Muscle of leg (tissue), 11 donors: Measurements from ENCODE around the gene ARHGAP8. TPM values are rescaled to one million over a fixed set of nuclear protein-coding genes. Genes with fewer than 3 reads are reported as not detected.

Experiments
- DNase-seq: peaks from one replicate; pipeline ENCODE4 v3.0.0; 2013
- H3K27ac ChIP-seq: one replicate; pipeline ENCODE4 v1.5.1; 2013; ENCODE audit warnings: mild to moderate bottlenecking, low read length, control low read depth
- H3K27me3 ChIP-seq: one replicate; pipeline ENCODE4 v1.6.1; 2013; ENCODE audit warnings: low read length; ENCODE audit not compliant: control insufficient read depth, insufficient read depth
- H3K36me3 ChIP-seq: one replicate; pipeline ENCODE4 v1.6.1; 2013; ENCODE audit warnings: low read length; ENCODE audit not compliant: control insufficient read depth, insufficient read depth
- H3K4me1 ChIP-seq: one replicate; pipeline ENCODE4 v1.6.1; 2013; ENCODE audit warnings: low read length; ENCODE audit not compliant: control insufficient read depth, insufficient read depth
- H3K4me3 ChIP-seq: one replicate; pipeline ENCODE4 v1.5.1; 2013; ENCODE audit warnings: low read length, control low read depth
- H3K9me3 ChIP-seq: replicated peaks from 2 replicates; pipeline ENCODE4 v1.6.1; 2013; ENCODE audit warnings: low read depth, low read length; ENCODE audit not compliant: control insufficient read depth
- WGBS: methylation state at CpG from one replicate; pipeline ENCODE4 v1.1.5; 2013; ENCODE audit warnings: missing lambda C conversion rate; ENCODE audit not compliant: insufficient coverage; 5-methylcytosine and 5-hydroxymethylcytosine counted together
- polyA plus RNA-seq, 8 donors: library from polyadenylated mRNA; unstranded; fragments of 120-200 nt; gene quantifications; one replicate each; pipeline versions ENCODE4 v1.2.1 to v1.2.3, GENCODE V29; 2013; ENCODE audit warnings: inconsistent platforms in 1 of 8, low replicate concordance in 1 of 8; ENCODE audit not compliant: insufficient read length in 8 of 8, insufficient read depth in 1 of 8
- total RNA-seq: library from RNA; stranded (reverse); fragments of 120-200 nt; gene quantifications from one replicate; pipeline ENCODE4 v1.2.4, GENCODE V29; 2013

ARHGAP8 gene
- total and polyA plus RNA-seq, 9 donors, result 0.76 to 2.8 (median 1.1) TPM

DNA sequence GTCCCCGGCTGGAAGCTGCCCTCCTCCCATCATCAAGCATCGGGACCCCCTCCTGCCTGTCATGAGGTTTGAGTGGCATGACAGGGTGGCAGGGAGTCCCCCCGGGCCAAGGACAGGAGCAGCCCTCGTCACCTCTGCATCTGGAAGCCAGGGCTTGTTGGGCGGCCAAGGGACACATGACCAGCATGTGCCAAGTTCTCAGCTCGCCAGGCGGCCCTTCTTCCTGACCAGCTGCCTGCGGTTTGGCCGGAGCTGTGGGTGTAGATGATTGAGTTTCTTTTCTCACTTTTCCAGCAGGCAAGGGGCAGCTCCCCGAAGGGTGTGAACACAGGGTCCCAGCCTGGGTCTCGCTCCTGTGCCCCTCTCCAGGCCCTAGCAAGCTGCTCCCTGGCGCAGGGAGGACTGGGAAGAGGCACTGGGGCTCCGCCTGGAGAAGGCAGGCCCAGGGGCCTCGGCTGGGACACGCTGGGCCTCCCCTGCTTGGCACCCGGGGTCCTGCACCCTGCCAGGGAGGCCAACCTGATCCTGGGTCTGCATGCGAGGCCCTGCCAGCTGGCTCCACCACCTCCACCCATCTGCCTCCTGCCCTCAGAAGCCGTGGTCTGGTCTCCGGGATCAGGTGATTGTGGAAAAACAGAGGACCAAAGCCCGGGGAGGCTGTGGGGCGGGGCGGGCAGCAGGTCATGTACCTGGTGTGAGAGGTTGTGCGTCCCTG, 13.4 kb downstream of the ARHGAP8 start:
- Histone ChIP-seq H3K4me1 (peaks cover 12% of the 10 kb centered on the region), H3K9me3 (no peaks in the 10 kb centered on the region), H3K27me3 (peaks cover 9% of the 10 kb centered on the region), H3K27ac (no peak overlapping the region), H3K4me3 (no peak overlapping the region), H3K36me3 (no peaks in the 10 kb centered on the region)
- DNase-seq, result no peak
- 74% methylated on average over 10 of the region's 23 CpGs for WGBS

DNA sequence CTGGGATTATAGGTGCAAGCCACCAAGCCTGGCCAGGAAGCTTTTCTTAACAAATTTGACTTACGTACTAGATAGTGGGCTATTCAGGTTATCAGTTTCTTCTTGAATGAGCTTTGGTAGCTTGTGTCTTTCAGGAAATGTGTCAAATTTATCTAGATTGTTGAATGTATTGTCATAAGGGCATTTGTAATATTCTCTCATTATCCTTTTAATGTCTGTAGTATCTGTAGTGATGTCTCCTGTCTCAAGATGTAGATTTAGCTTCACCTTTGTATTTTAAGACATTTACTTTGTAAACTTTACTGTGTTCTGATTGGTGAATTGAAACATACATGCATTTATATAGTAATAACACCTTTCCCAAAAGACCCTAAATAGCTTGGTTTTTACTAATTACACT, 20.7 kb downstream of the ARHGAP8 start:
- peaks cover 3% of the 10 kb centered on the region for H3K4me1 ChIP-seq
- WGBS, result no CpG with 5 or more reads among the region's 1 CpG
- no peak overlapping the region for H3K27ac ChIP-seq
- DNase-seq, result no peak
- no peak overlapping the region for H3K4me3 ChIP-seq
- no peaks in the 10 kb centered on the region for H3K36me3 ChIP-seq
- H3K27me3 ChIP-seq, result no peaks in the 10 kb centered on the region
- H3K9me3 ChIP-seq, result peaks cover 19% of the 10 kb centered on the region

DNA sequence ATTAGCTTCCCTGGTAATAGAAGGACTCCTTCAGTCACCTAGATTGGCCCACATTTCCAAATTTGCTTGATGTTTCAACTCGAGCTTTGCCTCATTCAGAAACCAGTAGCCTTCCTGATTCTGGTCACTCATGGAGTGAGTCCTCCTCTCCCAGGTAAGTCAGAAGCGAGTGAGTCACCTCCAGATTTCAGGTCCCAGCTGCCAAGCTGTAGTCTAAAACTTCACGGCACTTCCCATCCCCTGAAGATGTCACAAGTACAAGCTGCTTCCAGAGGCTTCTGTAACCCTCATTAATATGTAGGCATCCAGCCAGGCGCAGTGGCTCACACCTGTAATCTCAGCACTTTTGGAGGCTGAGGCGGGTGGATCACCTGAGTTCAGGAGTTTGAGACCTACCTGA, 23.5 kb downstream of the ARHGAP8 start:
- no peaks in the 10 kb centered on the region for H3K27me3 ChIP-seq
- DNase-seq, result no peak
- H3K9me3 ChIP-seq, result peaks cover 19% of the 10 kb centered on the region
- H3K4me3 ChIP-seq, result no peak overlapping the region
- 93% methylated on average over 5 of the region's 5 CpGs for WGBS
- no peak overlapping the region for H3K27ac ChIP-seq
- H3K36me3 ChIP-seq, result no peaks in the 10 kb centered on the region
- H3K4me1 ChIP-seq, result peaks cover 3% of the 10 kb centered on the region

DNA sequence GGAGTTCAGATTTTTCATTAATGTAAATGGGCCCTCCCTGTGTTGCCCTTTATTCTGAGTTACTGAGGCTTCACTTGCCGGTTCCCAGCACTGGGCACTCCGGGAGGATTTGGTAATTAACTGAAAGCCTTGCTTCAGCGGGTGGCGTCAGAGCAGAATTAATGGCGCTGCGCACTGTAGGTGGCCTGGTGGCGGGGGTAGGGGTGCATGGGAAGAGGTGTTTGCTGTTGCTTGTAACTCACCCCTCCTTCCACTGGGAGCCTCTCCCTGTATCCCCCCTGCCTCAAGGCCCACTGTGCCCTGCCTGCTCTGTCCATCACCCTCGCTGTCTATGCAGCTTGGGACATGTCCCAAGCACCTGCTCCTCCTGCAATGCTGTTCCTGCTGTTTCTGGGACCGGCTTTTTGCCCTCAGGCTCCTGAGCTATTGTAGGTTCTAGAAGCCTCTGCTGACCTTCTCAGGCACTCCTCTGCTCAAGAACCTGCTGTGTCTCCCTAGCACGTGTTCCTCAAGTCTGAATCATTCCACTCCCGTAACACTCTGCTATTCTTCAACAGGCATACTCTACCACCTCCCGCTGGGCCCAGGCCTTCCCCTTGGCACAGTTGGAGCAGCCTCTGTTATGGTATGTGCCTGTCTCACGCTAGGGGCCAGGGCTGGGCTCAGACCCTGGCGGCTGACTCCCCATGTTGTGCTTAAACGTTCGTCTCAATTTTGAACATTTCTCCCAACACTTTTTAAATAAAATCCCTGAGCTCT, 24.4 kb downstream of the ARHGAP8 start:
- peaks cover 19% of the 10 kb centered on the region for H3K9me3 ChIP-seq
- H3K27ac ChIP-seq, result no peak overlapping the region
- H3K27me3 ChIP-seq, result no peaks in the 10 kb centered on the region
- no peaks in the 10 kb centered on the region for H3K36me3 ChIP-seq
- WGBS, result 65% methylated on average over 9 of the region's 16 CpGs
- no peak for DNase-seq
- H3K4me1 ChIP-seq, result peaks cover 3% of the 10 kb centered on the region
- no peak overlapping the region for H3K4me3 ChIP-seq

DNA sequence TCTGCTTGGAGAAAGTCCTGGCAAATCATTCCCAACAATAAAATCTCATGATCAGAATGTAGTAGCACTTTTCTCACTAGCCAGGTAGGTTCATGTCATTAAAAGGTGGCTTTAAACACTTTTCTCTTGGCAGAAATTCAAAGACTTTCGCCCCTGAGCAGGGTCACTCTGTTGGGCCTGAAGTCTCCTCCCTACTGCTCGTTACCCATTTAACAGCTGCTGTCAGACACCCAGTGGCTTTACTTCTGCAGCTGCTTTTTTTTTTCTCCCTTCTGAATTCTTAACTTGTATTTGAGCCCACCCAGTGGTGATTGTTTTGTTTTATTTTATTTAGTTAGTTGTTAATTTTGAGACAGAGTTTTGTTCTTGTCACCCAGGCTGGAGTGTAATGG, 25.0 kb downstream of the ARHGAP8 start:
- Histone ChIP-seq H3K4me3 (no peak overlapping the region), H3K27me3 (no peaks in the 10 kb centered on the region), H3K27ac (no peak overlapping the region), H3K36me3 (no peaks in the 10 kb centered on the region), H3K4me1 (peaks cover 3% of the 10 kb centered on the region), H3K9me3 (peaks cover 17% of the 10 kb centered on the region)
- DNase-seq, result no peak
- 88% methylated on average over 1 of the region's 2 CpGs for WGBS

DNA sequence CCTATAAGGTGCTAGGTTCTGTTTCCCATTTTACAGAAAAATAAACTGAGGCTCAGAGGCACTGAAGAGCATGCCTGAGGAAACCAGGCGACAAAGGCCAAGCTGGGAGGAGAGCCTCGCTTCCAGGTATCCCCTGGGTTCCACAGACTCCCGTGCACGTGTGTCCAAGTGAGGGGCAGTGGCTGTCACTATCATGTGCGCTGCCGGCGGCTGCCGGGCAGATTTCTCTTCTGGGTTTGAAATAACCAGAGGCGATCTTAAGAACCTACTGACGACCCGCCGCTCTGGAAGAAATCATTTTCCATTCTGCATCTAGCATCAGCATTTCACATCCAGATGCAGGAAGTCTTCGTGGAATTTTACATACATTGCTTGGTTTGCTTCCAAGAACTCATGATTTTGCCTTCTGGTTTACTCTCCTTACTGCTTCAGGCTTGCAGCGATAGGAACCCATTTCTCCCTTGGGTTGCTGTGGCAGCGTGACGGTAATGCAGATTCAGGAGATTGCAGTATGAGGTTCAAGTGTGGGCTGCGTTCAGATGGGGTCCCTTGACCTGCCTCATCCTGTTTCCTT, 28.6 kb downstream of the ARHGAP8 start:
- DNase-seq, result peak; percentile 50
- Histone ChIP-seq H3K27me3 (no peaks in the 10 kb centered on the region), H3K4me1 (peaks cover 3% of the 10 kb centered on the region), H3K27ac (no peak overlapping the region), H3K9me3 (no peaks in the 10 kb centered on the region), H3K36me3 (no peaks in the 10 kb centered on the region), H3K4me3 (no peak overlapping the region)
- 36% methylated on average over 13 of the region's 17 CpGs for WGBS

DNA sequence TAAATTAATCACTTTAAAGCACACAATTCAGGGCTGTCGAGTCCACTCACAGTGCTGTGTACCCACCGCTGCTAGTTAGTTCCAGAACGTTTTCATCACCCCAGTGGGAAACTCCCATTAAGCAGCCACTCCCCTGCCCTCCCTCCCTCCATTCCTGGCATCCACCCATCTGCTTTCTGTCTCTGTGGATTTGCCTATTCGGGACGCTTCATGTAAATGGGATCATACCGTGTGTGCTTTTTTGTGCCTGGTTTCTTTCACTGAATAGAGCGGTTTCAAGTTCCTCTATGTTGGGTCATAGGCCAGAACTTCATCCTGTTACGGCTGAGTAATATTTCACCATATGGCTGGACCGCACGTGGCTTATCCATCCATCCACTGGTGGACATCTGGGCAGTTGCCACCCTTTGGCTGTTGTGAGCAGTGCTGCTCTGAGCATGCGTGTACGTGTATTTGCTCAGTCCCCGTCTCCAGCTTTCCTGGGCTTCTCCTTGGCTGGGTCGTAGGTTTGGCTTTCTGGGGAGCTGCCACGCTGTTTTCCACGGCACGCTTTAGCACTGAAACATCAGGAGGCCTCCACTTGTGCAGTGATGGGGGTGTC, 30.1 kb downstream of the ARHGAP8 start:
- H3K27me3 ChIP-seq, result no peaks in the 10 kb centered on the region

DNA sequence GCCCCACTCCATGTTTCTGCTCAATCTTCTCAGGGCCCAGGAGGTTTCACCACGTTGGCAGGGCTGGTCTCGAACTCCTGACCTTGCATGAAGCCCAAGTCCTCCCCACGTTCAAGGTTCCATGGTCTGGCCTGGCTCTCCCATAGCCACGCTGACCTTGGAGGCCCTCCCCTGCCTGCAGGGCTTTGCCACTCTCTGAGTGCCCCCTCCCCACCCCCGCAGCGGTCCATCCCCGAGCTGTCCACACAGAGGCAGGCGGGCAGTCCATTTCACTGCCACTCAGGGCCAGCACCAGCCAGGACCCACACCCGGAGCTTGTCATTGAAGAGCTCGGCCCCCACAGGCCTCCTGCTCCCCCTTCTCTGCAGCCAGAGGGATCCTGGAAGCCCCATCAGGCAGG, 30.7 kb downstream of the ARHGAP8 start:
- H3K36me3 ChIP-seq, result no peaks in the 10 kb centered on the region
- 54% methylated on average over 10 of the region's 10 CpGs for WGBS

More for the DNA sequence above, 30.1 kb downstream of the ARHGAP8 start:
- Histone ChIP-seq H3K4me1 (no peaks in the 10 kb centered on the region), H3K36me3 (no peaks in the 10 kb centered on the region), H3K4me3 (no peak overlapping the region), H3K27ac (no peak overlapping the region), H3K9me3 (no peaks in the 10 kb centered on the region)
- WGBS, result 73% methylated on average over 12 of the region's 17 CpGs
- no peak for DNase-seq

DNA sequence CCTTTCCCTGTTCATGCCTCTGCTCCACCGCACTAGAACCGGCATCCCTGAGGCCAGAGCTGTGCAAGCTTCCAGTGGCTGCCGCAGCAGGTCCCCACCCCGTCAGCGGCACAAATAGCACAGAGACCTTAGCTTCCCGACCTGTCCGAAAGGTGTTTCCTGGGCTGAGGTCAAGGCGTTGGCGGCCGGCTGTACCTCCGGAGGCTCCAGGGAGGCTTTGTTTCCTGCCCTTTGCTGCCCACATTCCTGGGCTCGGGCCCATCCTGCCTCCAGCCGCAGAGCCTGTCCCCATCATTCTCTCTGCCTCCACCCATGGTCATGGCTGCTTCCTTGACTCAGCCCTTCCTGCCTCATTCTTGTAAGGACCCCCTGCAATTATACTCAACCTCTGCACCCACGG, 31.2 kb downstream of the ARHGAP8 start:
- Histone ChIP-seq H3K27ac (no peak overlapping the region), H3K9me3 (no peaks in the 10 kb centered on the region), H3K4me3 (no peak overlapping the region), H3K4me1 (no peaks in the 10 kb centered on the region), H3K36me3 (no peaks in the 10 kb centered on the region), H3K27me3 (no peaks in the 10 kb centered on the region)
- no peak for DNase-seq
- 59% methylated on average over 11 of the region's 14 CpGs for WGBS

More for the DNA sequence above, 30.7 kb downstream of the ARHGAP8 start:
- Histone ChIP-seq H3K27me3 (no peaks in the 10 kb centered on the region), H3K4me1 (no peaks in the 10 kb centered on the region), H3K4me3 (no peak overlapping the region), H3K27ac (no peak overlapping the region), H3K9me3 (no peaks in the 10 kb centered on the region)
- no peak for DNase-seq

DNA sequence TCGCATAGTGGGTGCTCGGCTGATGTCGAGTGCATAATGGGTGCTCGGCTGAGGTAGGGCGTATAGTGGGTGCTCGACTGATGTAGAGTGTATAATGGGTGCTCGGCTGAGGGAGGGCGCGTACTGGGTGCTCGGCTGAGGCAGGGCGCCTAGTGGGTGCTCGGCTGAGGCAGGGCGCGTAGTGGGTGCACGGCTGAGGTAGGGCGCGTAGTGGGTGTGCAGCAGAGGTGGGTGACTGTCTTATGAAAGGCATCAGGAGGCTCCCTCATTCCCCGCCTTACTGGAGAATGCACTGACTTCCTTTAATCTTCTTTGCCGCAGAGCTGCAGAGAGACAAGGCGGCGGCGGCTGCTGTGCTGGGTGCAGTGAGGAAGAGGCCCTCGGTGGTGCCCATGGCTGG, 33.8 kb downstream of the ARHGAP8 start:
- WGBS, result 90% methylated on average over 23 of the region's 23 CpGs
- Histone ChIP-seq H3K4me1 (no peaks in the 10 kb centered on the region), H3K9me3 (no peaks in the 10 kb centered on the region), H3K36me3 (no peaks in the 10 kb centered on the region), H3K4me3 (no peak overlapping the region), H3K27ac (no peak overlapping the region), H3K27me3 (no peaks in the 10 kb centered on the region)
- DNase-seq, result no peak
